ENCODE results near the gene XPR1. TPM values are rescaled to one million over a fixed set of nuclear protein-coding genes. Genes with fewer than 3 reads are reported as not detected.

The XPR1 gene
- total RNA-seq, 1 experiment from 2014 or later = 19.9 TPM

DNA sequence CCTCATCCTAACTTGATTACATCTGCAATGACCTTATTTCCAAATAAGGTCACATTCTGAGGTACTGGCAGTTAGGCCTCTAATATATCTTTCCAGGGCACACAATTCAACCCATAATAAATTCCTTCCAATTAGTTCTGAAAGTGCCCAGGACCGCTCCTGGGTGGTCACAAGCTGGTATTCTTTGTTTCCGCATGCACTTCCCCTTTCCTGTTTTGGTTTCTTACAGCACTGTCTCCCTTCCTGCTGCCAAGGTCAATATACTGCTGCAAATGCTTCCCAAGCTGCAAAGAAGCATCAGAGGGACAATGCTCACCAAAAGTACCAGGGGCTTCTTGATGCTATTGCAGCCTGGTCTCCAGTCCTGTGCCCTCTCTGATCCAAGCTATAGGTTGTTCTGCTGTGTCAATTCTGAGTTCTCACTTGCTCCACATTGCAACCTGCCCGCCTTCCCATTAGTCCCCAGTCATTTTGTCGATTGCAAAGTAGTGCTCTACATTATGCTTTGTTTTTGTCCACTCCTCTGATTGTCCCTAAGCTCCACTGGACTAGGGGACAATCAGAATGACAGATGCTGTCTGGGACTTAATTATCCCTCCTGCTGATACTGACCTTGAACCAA lies 13.9 kb upstream of the XPR1 start (continued):
- TF ChIP-seq SP1 (IDR thresholded peaks at IDR 0.05; ENCODE audit: low read depth) (no peak), ZNF274 (IDR thresholded peaks at IDR 0.05; ENCODE audit: low read depth, low read length) (no peak)

DNA sequence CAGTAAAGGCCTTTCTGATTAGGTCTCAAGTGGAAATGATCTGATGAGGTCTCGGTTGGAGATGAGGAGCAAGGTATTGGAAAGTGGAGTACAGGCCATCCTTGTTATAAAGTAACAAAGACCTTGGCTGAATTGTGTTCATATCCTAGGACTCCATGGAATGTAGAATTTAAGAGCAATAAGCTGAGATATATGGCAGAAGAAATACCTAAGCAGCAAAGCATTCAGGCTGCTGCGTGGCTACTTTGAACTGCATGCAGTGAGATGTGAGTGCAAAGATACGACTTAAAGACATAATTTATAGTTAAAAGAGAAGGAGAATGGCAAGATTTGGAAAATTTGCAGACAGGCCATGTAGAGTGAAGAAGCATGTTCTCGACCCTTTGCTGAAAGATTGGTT lies 11.2 kb upstream of the XPR1 start:
- Histone ChIP-seq H3K9ac (ENCODE audit: low read length) (no peak overlapping the region), H3K27ac (ENCODE audit: low read depth, low read length) (no peak overlapping the region), H3K4me3 (replicated peaks in 1 of 2; ENCODE audit: low read depth in 1 of 2, low read length in 2 of 2) (no peak overlapping the region), H3K9me3 (ENCODE audit: control insufficient read depth in 1 of 2, insufficient read depth in 1 of 2, low read depth in 1 of 2, low read length in 2 of 2) (no peaks in the 10 kb centered on the region), H4K20me1 (ENCODE audit: insufficient read depth) (no peaks in the 10 kb centered on the region), H3K36me3 (ENCODE audit: control insufficient read depth in 1 of 2, insufficient read depth in 2 of 2, low read length in 2 of 2) (no peaks in the 10 kb centered on the region), H3K27me3 (ENCODE audit: insufficient read depth, low read length) (no peaks in the 10 kb centered on the region), H3K4me1 (ENCODE audit: control insufficient read depth in 1 of 2, insufficient read depth in 2 of 2, low read length in 2 of 2) (no peaks in the 10 kb centered on the region), H3K4me2 (ENCODE audit: low read length) (no peak overlapping the region), H3K79me2 (ENCODE audit: insufficient read depth, low read length) (no peaks in the 10 kb centered on the region), H3K9me2 (ENCODE audit: insufficient read depth) (no peaks in the 10 kb centered on the region), H2AFZ (ENCODE audit: low read depth, low read length, poor library complexity, severe bottlenecking) (no peak overlapping the region)
- TF ChIP-seq ELF1 (IDR thresholded peaks at IDR 0.05; ENCODE audit: borderline replicate concordance, low read depth) = no peak
- no peak for TF ChIP-seq ZNF274 (IDR thresholded peaks at IDR 0.05; ENCODE audit: low read depth, low read length)
- TF ChIP-seq ZFX (IDR thresholded peaks at IDR 0.05) = no peak
- TF ChIP-seq EZH2 (IDR thresholded peaks at IDR 0.05) = no peak
- TF ChIP-seq YY1 (IDR thresholded peaks at IDR 0.05; ENCODE audit: extremely low read depth, insufficient replicate concordance, low read depth, low read length) = no peak
- CTCF ChIA-PET = no interaction called here
- ATAC-seq (no peak), DNase-seq (ENCODE audit: low read depth, low spot score) (no peak)
- no TSS peak for BruUV-seq (replicated peaks)
- POLR2A ChIA-PET = interaction anchor here (1.0 kb wide), 1 partner anchor 11 kb away, joined by 3 read pairs; the partner anchor contains the start of gene XPR1
- RAD21 ChIA-PET (ENCODE audit: low non-redundant PET in 1 of 2, low total read pairs in 2 of 2, uncharacterized antibody in 2 of 2, unreplicated experiment in 2 of 2) = no interaction called here
- intact Hi-C loops (cut with micrococcal nuclease) = no loop called here

DNA sequence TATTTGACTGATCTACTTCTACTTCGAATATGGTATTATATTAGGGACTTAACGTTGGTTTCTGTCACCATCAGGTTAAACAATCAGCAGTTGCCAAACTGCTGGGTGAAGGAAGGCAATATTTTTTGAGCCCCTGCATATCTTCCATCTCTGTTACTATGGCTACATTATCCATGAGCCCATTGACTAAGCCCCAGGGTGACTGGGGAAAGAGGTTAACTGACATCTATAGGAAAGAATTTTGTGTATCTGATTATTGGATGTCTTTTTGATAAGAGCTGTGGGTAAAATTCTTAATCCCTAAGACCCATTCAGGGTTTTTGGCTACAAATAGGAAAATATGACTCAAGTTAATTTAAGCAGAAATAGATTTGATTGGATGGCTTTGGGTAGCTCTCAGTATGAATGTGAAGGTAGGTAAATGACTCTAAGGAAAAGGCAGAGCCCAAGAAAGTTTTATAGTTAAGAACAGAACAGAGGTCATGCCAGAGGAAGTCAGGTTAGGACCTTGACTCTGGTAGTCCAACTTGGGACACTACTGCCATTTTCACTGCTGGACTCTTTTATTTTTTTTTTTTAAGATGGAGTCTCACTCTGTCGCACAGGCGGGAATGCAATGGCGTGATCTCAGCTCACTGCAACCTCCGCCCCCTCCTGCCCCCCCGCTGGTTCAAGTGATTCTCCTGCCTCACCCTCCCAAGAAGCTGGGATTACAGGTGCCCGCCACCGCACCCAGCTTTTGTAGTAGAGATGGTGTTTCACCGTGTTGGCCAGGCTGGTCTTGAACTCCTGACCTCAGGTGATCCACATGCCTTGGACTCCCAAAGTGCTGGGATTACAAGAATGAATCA lies 8.9 kb upstream of the XPR1 start:
- H3K9me2 ChIP-seq (ENCODE audit: insufficient read depth) = no peaks in the 10 kb centered on the region
- no peak overlapping the region for H3K4me3 ChIP-seq (replicated peaks in 1 of 2; ENCODE audit: low read depth in 1 of 2, low read length in 2 of 2)
- POLR2A ChIA-PET = no interaction called here
- no peak overlapping the region for H3K27ac ChIP-seq (ENCODE audit: low read depth, low read length)
- ATAC-seq = no peak
- CTCF ChIA-PET = no interaction called here
- H3K27me3 ChIP-seq (ENCODE audit: insufficient read depth, low read length) = no peaks in the 10 kb centered on the region
- H3K9me3 ChIP-seq (ENCODE audit: control insufficient read depth in 1 of 2, insufficient read depth in 1 of 2, low read depth in 1 of 2, low read length in 2 of 2) = no peaks in the 10 kb centered on the region
- no peaks in the 10 kb centered on the region for H4K20me1 ChIP-seq (ENCODE audit: insufficient read depth)
- no TSS peak for BruUV-seq (replicated peaks)
- H3K79me2 ChIP-seq (ENCODE audit: insufficient read depth, low read length) = no peaks in the 10 kb centered on the region
- H3K4me2 ChIP-seq (ENCODE audit: low read length) = no peak overlapping the region
- H3K9ac ChIP-seq (ENCODE audit: low read length) = no peak overlapping the region
- no peaks in the 10 kb centered on the region for H3K4me1 ChIP-seq (ENCODE audit: control insufficient read depth in 1 of 2, insufficient read depth in 2 of 2, low read length in 2 of 2)
- H3K36me3 ChIP-seq (ENCODE audit: control insufficient read depth in 1 of 2, insufficient read depth in 2 of 2, low read length in 2 of 2) = no peaks in the 10 kb centered on the region
- DNase-seq (ENCODE audit: low read depth, low spot score) = no peak
- intact Hi-C loops (cut with micrococcal nuclease) = no loop called here
- RAD21 ChIA-PET (ENCODE audit: low non-redundant PET in 1 of 2, low total read pairs in 2 of 2, uncharacterized antibody in 2 of 2, unreplicated experiment in 2 of 2) = no interaction called here
- no peak overlapping the region for H2AFZ ChIP-seq (ENCODE audit: low read depth, low read length, poor library complexity, severe bottlenecking)
- no peak for TF ChIP-seq RAD21 (IDR thresholded peaks at IDR 0.05; ENCODE audit: low read depth)
- TF ChIP-seq, protein P1, sequence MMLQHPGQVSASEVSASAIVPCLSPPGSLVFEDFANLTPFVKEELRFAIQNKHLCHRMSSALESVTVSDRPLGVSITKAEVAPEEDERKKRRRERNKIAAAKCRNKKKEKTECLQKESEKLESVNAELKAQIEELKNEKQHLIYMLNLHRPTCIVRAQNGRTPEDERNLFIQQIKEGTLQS (IDR thresholded peaks at IDR 0.05) = no peak
- TF ChIP-seq EGR1 (IDR thresholded peaks at IDR 0.05; ENCODE audit: low read depth) = no peak
- no peak for TF ChIP-seq EZH2 (IDR thresholded peaks at IDR 0.05)
- TF ChIP-seq YY1 (IDR thresholded peaks at IDR 0.05; ENCODE audit: extremely low read depth, insufficient replicate concordance, low read depth, low read length) = no peak
- TF ChIP-seq, protein P2, sequence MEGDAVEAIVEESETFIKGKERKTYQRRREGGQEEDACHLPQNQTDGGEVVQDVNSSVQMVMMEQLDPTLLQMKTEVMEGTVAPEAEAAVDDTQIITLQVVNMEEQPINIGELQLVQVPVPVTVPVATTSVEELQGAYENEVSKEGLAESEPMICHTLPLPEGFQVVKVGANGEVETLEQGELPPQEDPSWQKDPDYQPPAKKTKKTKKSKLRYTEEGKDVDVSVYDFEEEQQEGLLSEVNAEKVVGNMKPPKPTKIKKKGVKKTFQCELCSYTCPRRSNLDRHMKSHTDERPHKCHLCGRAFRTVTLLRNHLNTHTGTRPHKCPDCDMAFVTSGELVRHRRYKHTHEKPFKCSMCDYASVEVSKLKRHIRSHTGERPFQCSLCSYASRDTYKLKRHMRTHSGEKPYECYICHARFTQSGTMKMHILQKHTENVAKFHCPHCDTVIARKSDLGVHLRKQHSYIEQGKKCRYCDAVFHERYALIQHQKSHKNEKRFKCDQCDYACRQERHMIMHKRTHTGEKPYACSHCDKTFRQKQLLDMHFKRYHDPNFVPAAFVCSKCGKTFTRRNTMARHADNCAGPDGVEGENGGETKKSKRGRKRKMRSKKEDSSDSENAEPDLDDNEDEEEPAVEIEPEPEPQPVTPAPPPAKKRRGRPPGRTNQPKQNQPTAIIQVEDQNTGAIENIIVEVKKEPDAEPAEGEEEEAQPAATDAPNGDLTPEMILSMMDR (IDR thresholded peaks at IDR 0.05 in 2 of 3, conservative IDR thresholded peaks at IDR 0.05 in 1 of 3; ENCODE audit: borderline replicate concordance in 1 of 3, insufficient read depth in 1 of 3, low read depth in 2 of 3, low read length in 2 of 3) = no peak
- TF ChIP-seq ZFX (IDR thresholded peaks at IDR 0.05) = no peak
- no peak for TF ChIP-seq CEBPB (IDR thresholded peaks at IDR 0.05; ENCODE audit: low read depth)
- no peak for TF ChIP-seq ZNF274 (IDR thresholded peaks at IDR 0.05; ENCODE audit: low read depth, low read length)
- TF ChIP-seq TCF7L2 (IDR thresholded peaks at IDR 0.05; ENCODE audit: borderline replicate concordance, extremely low read depth, insufficient read depth, insufficient read length) = no peak
- TF ChIP-seq ELF1 (IDR thresholded peaks at IDR 0.05; ENCODE audit: borderline replicate concordance, low read depth) = no peak
- TF ChIP-seq, protein P3, sequence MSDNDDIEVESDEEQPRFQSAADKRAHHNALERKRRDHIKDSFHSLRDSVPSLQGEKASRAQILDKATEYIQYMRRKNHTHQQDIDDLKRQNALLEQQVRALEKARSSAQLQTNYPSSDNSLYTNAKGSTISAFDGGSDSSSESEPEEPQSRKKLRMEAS (IDR thresholded peaks at IDR 0.05) = no peak
- TF ChIP-seq CBX3 (IDR thresholded peaks at IDR 0.05; ENCODE audit: low read depth) = no peak
- TF ChIP-seq POLR2A (IDR thresholded peaks at IDR 0.05; ENCODE audit: borderline replicate concordance, extremely low read depth, insufficient read depth, insufficient read length) = no peak

Measured in HCT116 (cell line).